ENCODE results near the gene GPR83. TPM values are rescaled to one million over a fixed set of nuclear protein-coding genes. Genes with fewer than 3 reads are reported as not detected.
"Not testable (repeated sequence)": the region's sequence is repeated elsewhere in the genome, so short reads cannot be mapped to it uniquely, and the experiment has no call there.

The GPR83 gene
- total RNA-seq, 6 experiments from 2014 or later, result not detected

DNA sequence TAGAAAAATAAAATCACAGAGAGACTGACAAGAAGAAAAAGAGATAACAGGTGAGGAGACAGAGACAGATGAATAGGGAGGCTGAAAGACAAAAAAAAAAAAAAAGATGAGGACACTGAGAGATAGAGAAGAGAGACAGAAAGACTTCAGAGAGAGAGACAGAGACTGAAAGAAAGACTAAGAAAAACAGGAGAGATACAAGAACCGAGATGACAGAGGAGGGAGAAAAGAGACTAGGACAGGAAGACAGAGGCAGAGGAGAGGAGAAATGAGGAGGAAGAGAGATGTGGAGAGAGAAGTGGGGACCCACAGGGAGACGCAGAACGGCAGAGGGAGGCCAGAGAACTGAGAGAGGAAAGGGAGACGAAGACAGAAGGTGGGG lies 771 bp downstream of the GPR83 start:
- H3K9me3 Mint-ChIP-seq, result peaks cover 6% of the 10 kb centered on the region; the same call in 1 of the 2 replicates
- TF ChIP-seq, protein P1, sequence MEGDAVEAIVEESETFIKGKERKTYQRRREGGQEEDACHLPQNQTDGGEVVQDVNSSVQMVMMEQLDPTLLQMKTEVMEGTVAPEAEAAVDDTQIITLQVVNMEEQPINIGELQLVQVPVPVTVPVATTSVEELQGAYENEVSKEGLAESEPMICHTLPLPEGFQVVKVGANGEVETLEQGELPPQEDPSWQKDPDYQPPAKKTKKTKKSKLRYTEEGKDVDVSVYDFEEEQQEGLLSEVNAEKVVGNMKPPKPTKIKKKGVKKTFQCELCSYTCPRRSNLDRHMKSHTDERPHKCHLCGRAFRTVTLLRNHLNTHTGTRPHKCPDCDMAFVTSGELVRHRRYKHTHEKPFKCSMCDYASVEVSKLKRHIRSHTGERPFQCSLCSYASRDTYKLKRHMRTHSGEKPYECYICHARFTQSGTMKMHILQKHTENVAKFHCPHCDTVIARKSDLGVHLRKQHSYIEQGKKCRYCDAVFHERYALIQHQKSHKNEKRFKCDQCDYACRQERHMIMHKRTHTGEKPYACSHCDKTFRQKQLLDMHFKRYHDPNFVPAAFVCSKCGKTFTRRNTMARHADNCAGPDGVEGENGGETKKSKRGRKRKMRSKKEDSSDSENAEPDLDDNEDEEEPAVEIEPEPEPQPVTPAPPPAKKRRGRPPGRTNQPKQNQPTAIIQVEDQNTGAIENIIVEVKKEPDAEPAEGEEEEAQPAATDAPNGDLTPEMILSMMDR (IDR thresholded peaks at IDR 0.05), result no peak
- no peak overlapping the region for H3K27ac Mint-ChIP-seq
- peaks cover 33% of the 10 kb centered on the region for H3K27me3 Mint-ChIP-seq (ENCODE audit: insufficient read depth)
- H3K4me1 Mint-ChIP-seq (ENCODE audit: low read depth), result peaks cover 16% of the 10 kb centered on the region
- no peak for DNase-seq
- peaks cover 6% of the 10 kb centered on the region; the same call in 1 of the 2 replicates for H3K36me3 Mint-ChIP-seq (ENCODE audit: low read depth)
- H3K4me3 Mint-ChIP-seq, result peak overlapping the region; percentile 72; the same call in 1 of the 2 replicates

GRCh38 chr11:94400050-94400449 lies 1.2 kb downstream of the GPR83 start:
- DNase-seq, result no peak
- peaks cover 34% of the 10 kb centered on the region for H3K27me3 Mint-ChIP-seq (ENCODE audit: insufficient read depth)
- no peak overlapping the region; the same call in 1 of the 2 replicates for H3K4me3 Mint-ChIP-seq
- no peak overlapping the region for H3K27ac Mint-ChIP-seq
- H3K4me1 Mint-ChIP-seq (ENCODE audit: low read depth), result peaks cover 16% of the 10 kb centered on the region
- H3K36me3 Mint-ChIP-seq (ENCODE audit: low read depth), result peaks cover 6% of the 10 kb centered on the region; the same call in 1 of the 2 replicates
- TF ChIP-seq, protein P1 (IDR thresholded peaks at IDR 0.05), result no peak
- H3K9me3 Mint-ChIP-seq, result peaks cover 6% of the 10 kb centered on the region; the same call in 1 of the 2 replicates

DNA sequence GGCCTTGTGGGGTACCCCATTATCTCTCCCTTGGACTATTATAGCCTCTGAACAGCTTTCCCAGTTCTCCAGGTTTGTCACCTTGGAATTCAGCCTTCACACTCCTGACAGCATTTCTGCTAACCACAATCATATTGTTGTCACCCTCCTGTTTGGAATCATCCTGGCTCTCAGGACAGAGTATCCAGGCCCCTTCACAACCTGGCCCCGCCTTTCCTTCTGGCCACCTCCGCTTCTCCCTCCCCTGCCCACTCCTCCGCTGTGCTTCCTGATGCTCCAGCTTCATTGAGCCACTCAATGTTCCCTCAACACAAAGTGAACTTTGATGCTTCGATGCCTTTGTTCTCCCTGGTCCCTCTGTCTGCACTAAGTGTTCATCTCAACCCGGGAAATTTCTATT lies 3.1 kb downstream of the GPR83 start:
- peaks cover 6% of the 10 kb centered on the region; the same call in 1 of the 2 replicates for H3K36me3 Mint-ChIP-seq (ENCODE audit: low read depth)
- H3K9me3 Mint-ChIP-seq, result peaks cover 6% of the 10 kb centered on the region; the same call in 1 of the 2 replicates
- DNase-seq, result no peak
- peaks cover 45% of the 10 kb centered on the region for H3K27me3 Mint-ChIP-seq (ENCODE audit: insufficient read depth)
- TF ChIP-seq, protein P1 (IDR thresholded peaks at IDR 0.05), result no peak
- no peak overlapping the region for H3K27ac Mint-ChIP-seq
- H3K4me1 Mint-ChIP-seq (ENCODE audit: low read depth), result peaks cover 16% of the 10 kb centered on the region
- no peak overlapping the region for H3K4me3 Mint-ChIP-seq

DNA sequence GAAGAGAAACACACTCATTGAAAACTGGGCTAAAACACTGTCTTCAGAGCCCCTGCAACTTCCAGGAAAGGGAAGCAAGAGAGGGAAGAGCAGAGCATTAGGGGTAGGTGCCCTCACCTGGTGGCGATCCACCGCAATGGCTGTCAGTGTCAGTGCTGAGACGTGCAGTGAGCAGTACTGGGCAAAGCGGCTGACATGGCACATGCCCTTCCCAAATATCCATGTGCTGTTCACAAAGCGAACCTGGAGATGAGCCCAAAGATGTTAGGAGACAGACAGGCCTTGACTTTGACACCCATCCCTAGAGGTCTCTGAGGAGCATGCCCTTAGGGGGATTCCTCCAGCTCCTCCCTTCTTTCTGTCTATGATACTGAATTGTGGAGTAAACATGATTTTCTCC lies 4.9 kb downstream of the GPR83 start:
- no peak overlapping the region for H3K4me3 Mint-ChIP-seq
- peaks cover 41% of the 10 kb centered on the region for H3K27me3 Mint-ChIP-seq (ENCODE audit: insufficient read depth)
- H3K27ac Mint-ChIP-seq, result no peak overlapping the region
- H3K9me3 Mint-ChIP-seq, result peaks cover 6% of the 10 kb centered on the region; the same call in 1 of the 2 replicates
- TF ChIP-seq, protein P1 (IDR thresholded peaks at IDR 0.05), result no peak
- peaks cover 6% of the 10 kb centered on the region; the same call in 1 of the 2 replicates for H3K36me3 Mint-ChIP-seq (ENCODE audit: low read depth)
- peaks cover 9% of the 10 kb centered on the region for H3K4me1 Mint-ChIP-seq (ENCODE audit: low read depth)
- no peak for DNase-seq

DNA sequence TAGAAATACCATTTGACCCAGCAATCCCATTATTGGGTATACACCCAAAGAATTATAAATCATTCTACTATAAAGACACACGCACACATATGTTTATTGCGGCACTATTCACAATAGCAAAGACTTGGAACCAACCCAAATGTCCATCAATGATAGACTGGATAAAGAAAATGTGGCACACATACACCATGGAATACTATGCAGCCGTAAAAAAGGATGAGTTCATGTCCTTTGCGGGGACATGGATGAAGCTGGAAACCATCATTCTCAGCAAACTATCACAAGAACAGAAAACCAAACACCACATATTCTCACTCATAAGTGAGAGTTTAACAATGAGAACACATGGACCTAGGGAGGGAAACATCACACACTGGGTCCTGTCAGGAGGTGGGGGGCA lies 9.3 kb downstream of the GPR83 start:
- H3K27me3 Mint-ChIP-seq (ENCODE audit: insufficient read depth), result peaks cover 20% of the 10 kb centered on the region
- not testable (repeated sequence) for H3K9me3 Mint-ChIP-seq; H3K4me1 Mint-ChIP-seq (ENCODE audit: low read depth); H3K4me3 Mint-ChIP-seq; DNase-seq; H3K27ac Mint-ChIP-seq; H3K36me3 Mint-ChIP-seq (ENCODE audit: low read depth)

- H3K4me1 Mint-ChIP-seq (ENCODE audit: low read depth), result no peaks in the 10 kb centered on the region
- no peak overlapping the region for H3K4me3 Mint-ChIP-seq
- no peaks in the 10 kb centered on the region for H3K36me3 Mint-ChIP-seq (ENCODE audit: low read depth)
- no peaks in the 10 kb centered on the region for H3K9me3 Mint-ChIP-seq
- no peak for DNase-seq
- TF ChIP-seq, protein P1 (IDR thresholded peaks at IDR 0.05), result no peak
- peaks cover 24% of the 10 kb centered on the region for H3K27me3 Mint-ChIP-seq (ENCODE audit: insufficient read depth)
- no peak overlapping the region for H3K27ac Mint-ChIP-seq
Observed at GRCh38 chr11:94379613-94380012, 21.6 kb downstream of the GPR83 start.

Data from HFFc6 (cell line).